ENCODE data around the gene ANKRD37. TPM values are rescaled to one million over a fixed set of nuclear protein-coding genes. Genes with fewer than 3 reads are reported as not detected.

The ANKRD37 gene
- total and polyA plus RNA-seq, 9 of the 15 experiments (the other 6 are each of a cell fraction or from before 2014, with no cell fraction given): 1.3 to 53.7 (median 3.6) TPM

DNA sequence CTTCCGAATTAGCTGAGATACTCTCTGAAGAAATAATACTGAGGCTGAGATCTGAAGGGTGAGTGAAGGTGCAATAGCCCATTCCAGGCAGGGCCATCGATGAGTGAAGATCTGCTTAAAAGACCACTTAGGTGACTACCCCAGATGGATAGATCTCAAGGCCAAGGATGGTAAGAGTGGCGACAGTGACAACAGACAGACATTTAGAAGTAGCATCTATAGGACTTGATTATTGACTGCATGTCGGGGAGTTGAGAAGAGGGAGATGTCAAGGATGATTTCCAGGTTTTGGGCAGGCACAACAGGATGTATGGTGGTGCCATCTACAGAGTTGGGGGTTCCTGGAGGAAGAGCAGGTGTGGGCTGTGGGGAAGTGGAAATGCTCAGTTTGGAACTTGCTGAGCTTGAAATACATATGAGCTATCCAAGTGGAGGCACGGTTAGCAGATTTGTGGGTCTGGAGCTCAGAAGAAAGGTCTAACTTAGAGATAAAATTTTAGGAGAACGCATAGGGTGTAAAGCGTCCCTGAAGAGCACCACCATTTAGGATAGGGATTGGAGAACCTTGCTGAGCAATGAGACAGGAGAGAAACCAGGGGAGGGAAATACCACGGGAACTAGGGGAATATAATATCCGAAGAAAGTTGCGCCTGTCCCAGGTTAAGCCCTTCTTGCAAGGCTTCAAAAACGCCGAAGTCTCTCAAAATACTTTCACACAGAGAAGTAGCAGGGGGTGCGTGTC is 28.4 kb downstream of the ANKRD37 start:
- ATAC-seq (peak; percentile 55), FAIRE-seq (peak; percentile 29), DNase-seq (ENCODE audit: extremely low read depth in 1 of 4, low spot score in 3 of 4) (peak in 2 of 4 experiments; percentile 7 to 30)
- in situ Hi-C loops (cut with MboI): no loop called here
- H3K36me3 ChIP-seq (ENCODE audit: control insufficient read depth, insufficient read depth, low read length): peaks cover 18% of the 10 kb centered on the region; the same call in 2 of the 3 replicates
- H4K20me1 ChIP-seq (replicated peaks; ENCODE audit: control insufficient read depth, insufficient read depth, low read length): no peaks in the 10 kb centered on the region
- TSS peak; percentile 64 for BruUV-seq (replicated peaks)
- intact Hi-C loops (cut with micrococcal nuclease): no loop called here
- H3K27me3 ChIP-seq (ENCODE audit: control insufficient read depth in 2 of 2, insufficient read depth in 2 of 2, low read length in 2 of 2): no peaks in the 10 kb centered on the region
- peaks cover 24% of the 10 kb centered on the region for H3K79me2 ChIP-seq (ENCODE audit: control insufficient read depth, insufficient read depth, low read length)
- H3K4me1 ChIP-seq (replicated peaks in 1 of 2; ENCODE audit: control insufficient read depth in 2 of 2, insufficient read depth in 2 of 2, low read length in 2 of 2): peaks cover 0 to 7% of the 10 kb centered on the region in 2 experiments; a peak in 2 of 5 replicates
- 2% methylated on average over 13 of the region's 13 CpGs for WGBS (ENCODE audit: insufficient coverage, low coverage, missing lambda C conversion rate)
- H3K9me3 ChIP-seq (replicated peaks; ENCODE audit: control insufficient read depth, insufficient read depth, low read depth, low read length): peaks cover 4% of the 10 kb centered on the region; the same call in 1 of the 2 replicates
- peak overlapping the region; percentile 95 to 98 for H3K9ac ChIP-seq (ENCODE audit: insufficient read depth in 1 of 2, low read depth in 2 of 2, low read length in 2 of 2)
- peak overlapping the region; percentile 95 for H3K4me2 ChIP-seq (ENCODE audit: insufficient read depth, low read length)
- peak overlapping the region; percentile 98 for H3K27ac ChIP-seq (ENCODE audit: extremely low read depth, low read depth, low read length)
- H2AFZ ChIP-seq (ENCODE audit: low read depth, low read length): peak overlapping the region; percentile 100
- ChIA-PET POLR2A (interaction anchor here (0.6 to 2.0 kb wide), 3 partner anchors 13 to 257 kb away, joined by 3 to 5 read pairs (median 4); partner anchors contain the start of gene ANKRD37), CTCF (ENCODE audit: low intra/inter-chr PET ratio) (no interaction called here)
- H3K4me3 ChIP-seq: peak overlapping the region; percentile 74
- no peaks in the 10 kb centered on the region for H3K9me1 ChIP-seq (ENCODE audit: control insufficient read depth, insufficient read depth, low read length)
- TF ChIP-seq ZNF444 (CRISPR knock-in tag; IDR thresholded peaks at IDR 0.05) (no peak), NR4A1 (CRISPR knock-in tag; IDR thresholded peaks at IDR 0.05) (no peak), NR4A1 (tag; IDR thresholded peaks at IDR 0.05) (0 out of 2 replicates have a peak, but pooled peaks have one; percentile 14), ZSCAN29 (IDR thresholded peaks at IDR 0.05) (0 out of 2 replicates have a peak, but pooled peaks have one; percentile 77), SUPT5H (IDR thresholded peaks at IDR 0.05) (no peak), ETV5 (CRISPR knock-in tag; IDR thresholded peaks at IDR 0.05; ENCODE audit: low read depth) (0 out of 2 replicates have a peak, but pooled peaks have one; percentile 29)
- TF ChIP-seq, protein P1, sequence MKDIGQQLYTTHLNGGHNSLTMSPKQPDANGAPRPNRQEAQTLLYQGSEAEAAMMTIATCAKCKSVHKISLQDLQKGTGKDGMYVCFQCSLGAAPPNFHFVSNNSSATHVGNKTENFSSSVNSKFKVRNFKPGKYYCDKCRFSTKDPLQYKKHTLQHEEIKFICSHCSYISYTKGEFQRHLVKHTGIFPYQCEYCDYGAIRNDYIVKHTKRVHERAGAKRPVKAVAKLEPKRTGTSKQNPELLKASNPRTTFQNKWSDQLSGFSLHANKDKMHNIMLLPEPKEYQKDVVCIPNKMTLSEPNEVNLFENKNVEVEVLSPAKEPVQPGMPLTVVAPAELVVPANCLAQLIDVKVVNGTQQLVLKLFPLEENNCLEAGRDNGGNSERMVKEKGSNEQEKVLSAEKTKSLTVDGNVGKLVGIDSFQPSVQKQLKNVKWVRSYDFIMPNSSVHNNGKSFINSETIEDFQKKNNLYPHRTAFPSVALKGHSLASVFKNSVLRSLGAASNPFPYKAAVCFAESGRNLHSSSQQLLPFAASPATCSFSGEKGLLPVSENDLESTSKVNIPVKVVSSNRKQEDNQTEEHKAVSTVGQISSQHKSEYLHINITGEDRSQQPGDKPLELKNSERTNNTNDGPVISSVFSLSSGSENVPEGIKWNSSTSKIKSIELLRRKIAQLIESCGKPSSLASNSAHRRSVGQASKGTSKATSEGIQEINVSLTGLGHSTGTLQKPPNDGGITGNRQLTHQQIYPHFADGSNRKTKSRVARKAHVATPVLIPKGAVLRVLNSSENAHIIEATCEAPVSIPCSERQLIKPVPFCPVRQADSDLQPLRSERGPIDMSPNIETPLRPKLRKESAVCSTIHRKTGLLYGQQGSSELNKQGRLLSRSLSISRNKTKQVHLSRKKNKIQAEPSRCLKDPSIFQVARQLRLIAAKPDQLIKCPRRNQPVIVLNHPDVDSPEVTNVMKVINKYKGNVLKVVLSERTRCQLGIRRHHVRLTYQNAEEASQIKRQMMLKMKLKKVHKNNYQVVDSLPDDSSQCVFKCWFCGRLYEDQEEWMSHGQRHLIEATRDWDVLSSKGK (CRISPR knock-in tag; IDR thresholded peaks at IDR 0.05): no peak
- TF ChIP-seq, protein P2, sequence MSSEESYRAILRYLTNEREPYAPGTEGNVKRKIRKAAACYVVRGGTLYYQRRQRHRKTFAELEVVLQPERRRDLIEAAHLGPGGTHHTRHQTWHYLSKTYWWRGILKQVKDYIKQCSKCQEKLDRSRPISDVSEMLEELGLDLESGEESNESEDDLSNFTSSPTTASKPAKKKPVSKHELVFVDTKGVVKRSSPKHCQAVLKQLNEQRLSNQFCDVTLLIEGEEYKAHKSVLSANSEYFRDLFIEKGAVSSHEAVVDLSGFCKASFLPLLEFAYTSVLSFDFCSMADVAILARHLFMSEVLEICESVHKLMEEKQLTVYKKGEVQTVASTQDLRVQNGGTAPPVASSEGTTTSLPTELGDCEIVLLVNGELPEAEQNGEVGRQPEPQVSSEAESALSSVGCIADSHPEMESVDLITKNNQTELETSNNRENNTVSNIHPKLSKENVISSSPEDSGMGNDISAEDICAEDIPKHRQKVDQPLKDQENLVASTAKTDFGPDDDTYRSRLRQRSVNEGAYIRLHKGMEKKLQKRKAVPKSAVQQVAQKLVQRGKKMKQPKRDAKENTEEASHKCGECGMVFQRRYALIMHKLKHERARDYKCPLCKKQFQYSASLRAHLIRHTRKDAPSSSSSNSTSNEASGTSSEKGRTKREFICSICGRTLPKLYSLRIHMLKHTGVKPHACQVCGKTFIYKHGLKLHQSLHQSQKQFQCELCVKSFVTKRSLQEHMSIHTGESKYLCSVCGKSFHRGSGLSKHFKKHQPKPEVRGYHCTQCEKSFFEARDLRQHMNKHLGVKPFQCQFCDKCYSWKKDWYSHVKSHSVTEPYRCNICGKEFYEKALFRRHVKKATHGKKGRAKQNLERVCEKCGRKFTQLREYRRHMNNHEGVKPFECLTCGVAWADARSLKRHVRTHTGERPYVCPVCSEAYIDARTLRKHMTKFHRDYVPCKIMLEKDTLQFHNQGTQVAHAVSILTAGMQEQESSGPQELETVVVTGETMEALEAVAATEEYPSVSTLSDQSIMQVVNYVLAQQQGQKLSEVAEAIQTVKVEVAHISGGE (CRISPR knock-in tag; IDR thresholded peaks at IDR 0.05): peak in 1 of 3 experiments; percentile 59; a peak in 1 of 6 replicates
- TF ChIP-seq, protein P3, sequence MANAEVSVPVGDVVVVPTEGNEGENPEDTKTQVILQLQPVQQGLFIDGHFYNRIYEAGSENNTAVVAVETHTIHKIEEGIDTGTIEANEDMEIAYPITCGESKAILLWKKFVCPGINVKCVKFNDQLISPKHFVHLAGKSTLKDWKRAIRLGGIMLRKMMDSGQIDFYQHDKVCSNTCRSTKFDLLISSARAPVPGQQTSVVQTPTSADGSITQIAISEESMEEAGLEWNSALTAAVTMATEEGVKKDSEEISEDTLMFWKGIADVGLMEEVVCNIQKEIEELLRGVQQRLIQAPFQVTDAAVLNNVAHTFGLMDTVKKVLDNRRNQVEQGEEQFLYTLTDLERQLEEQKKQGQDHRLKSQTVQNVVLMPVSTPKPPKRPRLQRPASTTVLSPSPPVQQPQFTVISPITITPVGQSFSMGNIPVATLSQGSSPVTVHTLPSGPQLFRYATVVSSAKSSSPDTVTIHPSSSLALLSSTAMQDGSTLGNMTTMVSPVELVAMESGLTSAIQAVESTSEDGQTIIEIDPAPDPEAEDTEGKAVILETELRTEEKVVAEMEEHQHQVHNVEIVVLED (CRISPR knock-in tag; IDR thresholded peaks at IDR 0.05): no peak
- TF ChIP-seq, protein P4, sequence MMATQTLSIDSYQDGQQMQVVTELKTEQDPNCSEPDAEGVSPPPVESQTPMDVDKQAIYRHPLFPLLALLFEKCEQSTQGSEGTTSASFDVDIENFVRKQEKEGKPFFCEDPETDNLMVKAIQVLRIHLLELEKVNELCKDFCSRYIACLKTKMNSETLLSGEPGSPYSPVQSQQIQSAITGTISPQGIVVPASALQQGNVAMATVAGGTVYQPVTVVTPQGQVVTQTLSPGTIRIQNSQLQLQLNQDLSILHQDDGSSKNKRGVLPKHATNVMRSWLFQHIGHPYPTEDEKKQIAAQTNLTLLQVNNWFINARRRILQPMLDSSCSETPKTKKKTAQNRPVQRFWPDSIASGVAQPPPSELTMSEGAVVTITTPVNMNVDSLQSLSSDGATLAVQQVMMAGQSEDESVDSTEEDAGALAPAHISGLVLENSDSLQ (IDR thresholded peaks at IDR 0.05): peak; percentile 18; the same call in 1 of the 2 replicates

All from K562 (cell line).